Left lung (tissue), 10 donors: ENCODE data around the gene FAM171A2. TPM values are rescaled to one million over a fixed set of nuclear protein-coding genes. Genes with fewer than 3 reads are reported as not detected.
"Not testable (repeated sequence)": the region's sequence is repeated elsewhere in the genome, so short reads cannot be mapped to it uniquely, and the experiment has no call there.

Experiments
- ATAC-seq: fragments of 200-7000 bp; cut with Tn5 transposase; one replicate; pipeline ENCODE4 v1.9.1; 2020; ENCODE audit warnings: moderate library complexity
- DNase-seq, 4 donors: peaks; one replicate each; pipeline ENCODE4 v3.0.0-alpha.2; 2013 to 2020
- H3K27ac ChIP-seq, 2 donors: fragments of 200-600 bp; sonication (generic) in 1 of 2; one replicate each; pipeline versions ENCODE4 v1.5.0 to v1.8.0; 2020 to 2021
- H3K27me3 ChIP-seq, 2 donors: fragments of 200-600 bp; sonication (generic) in 1 of 2; one replicate each; pipeline versions ENCODE4 v1.5.0 to v1.8.0; 2020 to 2021
- H3K36me3 ChIP-seq, 2 donors: fragments of 200-600 bp; sonication (generic) in 1 of 2; one replicate each; pipeline versions ENCODE4 v1.5.0 to v1.8.0; 2020 to 2021
- H3K4me1 ChIP-seq, 2 donors: fragments of 200-600 bp; one replicate each; pipeline ENCODE4 v1.8.0; 2021
- H3K4me3 ChIP-seq, 2 donors: fragments of 200-600 bp; sonication (generic) in 1 of 2; one replicate each; pipeline versions ENCODE4 v1.5.0 to v1.8.0; 2020 to 2021; ENCODE audit warnings: mild to moderate bottlenecking in 1 of 2
- H3K9me3 ChIP-seq, 2 donors: fragments of 200-600 bp; sonication (generic) in 1 of 2; one replicate each; pipeline versions ENCODE4 v1.5.0 to v1.8.0; 2020 to 2021
- CTCF ChIP-seq, 2 donors: fragments of 200-600 bp; sonication (generic) in 1 of 2; IDR thresholded peaks; one replicate each; pipeline versions ENCODE4 v1.5.0 to v1.8.0; 2021; ENCODE audit warnings: antibody characterized with exemption in 2 of 2
- intact Hi-C, 2 donors: fragments of 100-400 bp; cut with DNase I; formaldehyde crosslinking; loops; one replicate each; pipeline versions ENCODE4 v1.11.2 to v1.14.2; 2022
- polyA plus RNA-seq, 6 donors: library from polyadenylated mRNA; unstranded; fragments of 120-200 nt; gene quantifications; one replicate each; pipeline ENCODE4 v1.2.1, GENCODE V29; 2013; ENCODE audit not compliant: insufficient read length in 6 of 6
- total RNA-seq, 2 donors: library from RNA; stranded (reverse); fragmentation: NEBNext Ultra II Directional; extraction: Animal tissue kit (Norgen Biotek cat#: 25700); gene quantifications; one replicate each; pipeline ENCODE4 v1.2.1, GENCODE V29; 2021
- donor health status: DM: no; HTN: yes; CAD: no.
- donor health status: DM: no; HTN: no; CAD: no.

The FAM171A2 gene
- total and polyA plus RNA-seq, 8 donors: 1.4 to 34.0 (median 29.4) TPM

- H3K27me3 ChIP-seq: no peaks in the 10 kb centered on the region
- ATAC-seq: no peak
- DNase-seq: no peak
- no peak for TF ChIP-seq CTCF (IDR thresholded peaks at IDR 0.05)
- H3K36me3 ChIP-seq: peaks cover 0 to 32% of the 10 kb centered on the region in 2 donors
- intact Hi-C loops: loop anchor here in 1 of 2 donors (10.0 kb wide), 1 partner anchor 110 kb away; the partner anchor contains the start of gene GPATCH8
- no peaks in the 10 kb centered on the region for H3K4me1 ChIP-seq
- H3K27ac ChIP-seq: no peak overlapping the region
- no peak overlapping the region for H3K4me3 ChIP-seq
- no peaks in the 10 kb centered on the region for H3K9me3 ChIP-seq
Measured at GRCh38 chr17:44394833-44395232, 31.2 kb upstream of the FAM171A2 start.

- not testable (repeated sequence) for H3K9me3 ChIP-seq, H3K4me3 ChIP-seq, H3K27ac ChIP-seq, ATAC-seq, H3K4me1 ChIP-seq, DNase-seq, H3K27me3 ChIP-seq
- H3K36me3 ChIP-seq: peaks cover 0 to 25% of the 10 kb centered on the region in 2 donors
- intact Hi-C loops: loop anchor here in 1 of 2 donors (10.0 kb wide), 1 partner anchor 111 kb away; the partner anchor contains the start of gene GPATCH8
Measured at GRCh38 chr17:44394112-44394511, 30.5 kb upstream of the FAM171A2 start.

GRCh38 chr17:44390250-44390870 is 26.7 kb upstream of the FAM171A2 start:
- Histone ChIP-seq H3K36me3 (no peaks in the 10 kb centered on the region), H3K27ac (no peak overlapping the region), H3K4me1 (peaks cover 5 to 8% of the 10 kb centered on the region in 2 donors), H3K4me3 (no peak overlapping the region), H3K27me3 (peaks cover 0 to 17% of the 10 kb centered on the region in 2 donors), H3K9me3 (no peaks in the 10 kb centered on the region)
- no peak for ATAC-seq
- intact Hi-C loops: loop anchor here in 1 of 2 donors (10.0 kb wide), 1 partner anchor 114 kb away; the partner anchor contains the start of gene GPATCH8
- no peak for TF ChIP-seq CTCF (IDR thresholded peaks at IDR 0.05)
- no peak for DNase-seq

GRCh38 chr17:44389723-44390202 is 26.1 kb upstream of the FAM171A2 start:
- DNase-seq: no peak
- intact Hi-C loops: loop anchor here in 1 of 2 donors (10.0 kb wide), 1 partner anchor 115 kb away; the partner anchor contains the start of gene GPATCH8

GRCh38 chr17:44389281-44389680 is 25.6 kb upstream of the FAM171A2 start, which contains the start of gene ITGA2B:
ITGA2B (minus strand) TSS chr17:44389649; CDS start chr17:44389473, 176 bp downstream.
- H3K27me3 ChIP-seq: peaks cover 0 to 28% of the 10 kb centered on the region in 2 donors
- H3K4me1 ChIP-seq: peaks cover 12 to 17% of the 10 kb centered on the region in 2 donors
- H3K9me3 ChIP-seq: no peaks in the 10 kb centered on the region
- H3K4me3 ChIP-seq: no peak within 1 kb of the TSS
- DNase-seq: no peak
- ATAC-seq: no peak
- intact Hi-C loops: no loop called here
- no peak for TF ChIP-seq CTCF (IDR thresholded peaks at IDR 0.05)
- no peaks in the 10 kb centered on the region for H3K36me3 ChIP-seq
- H3K27ac ChIP-seq: no peak within 1 kb of the TSS

More at GRCh38 chr17:44389723-44390202, 26.1 kb upstream of the FAM171A2 start:
- no peak for TF ChIP-seq CTCF (IDR thresholded peaks at IDR 0.05)
- no peak overlapping the region for H3K4me3 ChIP-seq
- ATAC-seq: no peak
- H3K9me3 ChIP-seq: no peaks in the 10 kb centered on the region
- H3K27me3 ChIP-seq: peaks cover 0 to 23% of the 10 kb centered on the region in 2 donors
- H3K36me3 ChIP-seq: no peaks in the 10 kb centered on the region
- H3K27ac ChIP-seq: no peak overlapping the region
- H3K4me1 ChIP-seq: peaks cover 10 to 14% of the 10 kb centered on the region in 2 donors
